IMR-90 (cell line): ENCODE data around the gene SOCS2. TPM values are rescaled to one million over a fixed set of nuclear protein-coding genes. Genes with fewer than 3 reads are reported as not detected.

Source experiments
- ATAC-seq: fragments of 200-7000 bp; cut with Tn5 transposase; 2 replicates; pipeline ENCODE4 v1.9.1; 2020; ENCODE audit warnings: low read depth, mild to moderate bottlenecking, moderate library complexity
- BruUV-seq: library from RNA; stranded (reverse); fragments of 400-500 nt; replicated peaks from 2 replicates; lab custom pipeline; 2021; lab: Mats Ljungman, UMichigan
- CTCF ChIA-PET: fragments of 300-600 bp; formaldehyde crosslinking; extraction: SDS; loops from one replicate; lab custom pipeline; 2021; ENCODE audit warnings: antibody characterized with exemption; lab: Yijun Ruan, JAX
- POLR2A ChIA-PET: fragments of 300-600 bp; sonication (Branson Sonifier 250); formaldehyde crosslinking; loops from one replicate; lab custom pipeline; 2022; ENCODE audit warnings: antibody characterized with exemption; ENCODE audit not compliant: unreplicated experiment; lab: Charles Lee
- DNase-seq: peaks from one replicate; pipeline ENCODE4 v3.0.0; 2013
- H2AFZ ChIP-seq: replicated peaks from 2 replicates; pipeline ENCODE3; 2013; ENCODE audit warnings: low read length, mild to moderate bottlenecking; ENCODE audit not compliant: poor library complexity
- H2AK5ac ChIP-seq: 2 replicates; pipeline ENCODE4 v1.6.1; 2013; ENCODE audit warnings: low read depth, low read length, inconsistent platforms
- H2AK9ac ChIP-seq: replicated peaks from 2 replicates; pipeline ENCODE3; 2013; ENCODE audit warnings: mild to moderate bottlenecking, low read depth, low read length, moderate library complexity; ENCODE audit not compliant: poor library complexity
- H2BK120ac ChIP-seq: 2 replicates; pipeline ENCODE4 v1.6.1; 2013; ENCODE audit warnings: low read depth, low read length, inconsistent platforms
- H2BK15ac ChIP-seq: 3 replicates; pipeline ENCODE4 v1.6.1; 2013; ENCODE audit warnings: low read depth, low read length, inconsistent platforms
- H2BK20ac ChIP-seq: 2 replicates; pipeline ENCODE4 v1.6.1; 2013; ENCODE audit warnings: low read depth, mild to moderate bottlenecking, inconsistent platforms, low read length, moderate library complexity
- H2BK5ac ChIP-seq: 2 replicates; pipeline ENCODE4 v1.6.1; 2013; ENCODE audit warnings: mild to moderate bottlenecking, low read depth, low read length, inconsistent platforms; ENCODE audit not compliant: poor library complexity, severe bottlenecking
- H3K14ac ChIP-seq: replicated peaks from 2 replicates; pipeline ENCODE4 v1.6.1; 2013; ENCODE audit warnings: low read depth, low read length, inconsistent platforms
- H3K18ac ChIP-seq: 2 replicates; pipeline ENCODE4 v1.6.1; 2013; ENCODE audit warnings: low read depth, low read length, control low read depth
- H3K23ac ChIP-seq: 2 replicates; pipeline ENCODE4 v1.6.1; 2013; ENCODE audit warnings: low read depth, low read length, inconsistent platforms
- H3K27ac ChIP-seq: 2 replicates; pipeline ENCODE4 v1.5.1; 2013; ENCODE audit warnings: mild to moderate bottlenecking, control low read depth, low read length; ENCODE audit not compliant: insufficient read depth
- H3K27me3 ChIP-seq: 2 replicates; pipeline ENCODE4 v1.6.1; 2013; ENCODE audit warnings: low read length; ENCODE audit not compliant: control insufficient read depth, insufficient read depth
- H3K36me3 ChIP-seq: 2 replicates; pipeline ENCODE4 v1.6.1; 2013; ENCODE audit warnings: low read length, mixed read lengths; ENCODE audit not compliant: control insufficient read depth, insufficient read depth
- H3K4ac ChIP-seq: 2 replicates; pipeline ENCODE4 v1.6.1; 2013; ENCODE audit warnings: low read depth, low read length, inconsistent platforms
- H3K4me1 ChIP-seq: 2 replicates; pipeline ENCODE4 v1.6.1; 2013; ENCODE audit warnings: low read length, mixed read lengths; ENCODE audit not compliant: control insufficient read depth, insufficient read depth
- H3K4me2 ChIP-seq: 2 replicates; pipeline ENCODE4 v1.6.1; 2013; ENCODE audit warnings: low read depth, mild to moderate bottlenecking, control low read depth, low read length, moderate library complexity
- H3K4me3 ChIP-seq: 2 replicates; pipeline ENCODE4 v1.5.1; 2013; ENCODE audit warnings: low read depth, mild to moderate bottlenecking, control low read depth, low read length, moderate library complexity; ENCODE audit not compliant: insufficient read depth
- H3K56ac ChIP-seq: 2 replicates; pipeline ENCODE4 v1.6.1; 2013; ENCODE audit warnings: low read length, inconsistent platforms; ENCODE audit not compliant: insufficient read depth; ENCODE audit errors: extremely low read depth
- H3K79me1 ChIP-seq, 2 experiments: 2 replicates each; pipeline ENCODE4 v1.6.1; 2013; ENCODE audit warnings: low read length in 2 of 2, inconsistent platforms in 1 of 2, low read depth in 1 of 2
- H3K9ac ChIP-seq: 2 replicates; pipeline ENCODE4 v1.6.1; 2013; ENCODE audit warnings: low read depth, low read length, control low read depth
- H3K9me1 ChIP-seq: 2 replicates; pipeline ENCODE4 v1.6.1; 2013; ENCODE audit warnings: low read length, inconsistent platforms; ENCODE audit not compliant: insufficient read depth
- H3K9me3 ChIP-seq: 2 replicates; pipeline ENCODE4 v1.6.1; 2013; ENCODE audit warnings: low read length; ENCODE audit not compliant: control insufficient read depth, insufficient read depth
- H4K20me1 ChIP-seq: 2 replicates; pipeline ENCODE4 v1.6.1; 2013; ENCODE audit warnings: low read length, inconsistent platforms; ENCODE audit not compliant: insufficient read depth
- H4K5ac ChIP-seq: 2 replicates; pipeline ENCODE4 v1.6.1; 2013; ENCODE audit warnings: mild to moderate bottlenecking, low read depth, low read length, control low read depth
- H4K8ac ChIP-seq, 2 experiments: 2 replicates each; pipeline ENCODE4 v1.6.1; 2013; ENCODE audit warnings: low read depth in 2 of 2, low read length in 2 of 2, control low read depth in 1 of 2, inconsistent platforms in 1 of 2
- H4K91ac ChIP-seq: 2 replicates; pipeline ENCODE4 v1.6.1; 2013; ENCODE audit warnings: low read depth, low read length, inconsistent platforms; ENCODE audit not compliant: insufficient read depth
- BHLHE40 ChIP-seq: fragments of 150-350 bp; IDR thresholded peaks from 2 replicates; pipeline ENCODE4 v1.6.1; 2016; ENCODE audit warnings: mild to moderate bottlenecking, low read depth, low read length
- CHD1 ChIP-seq: IDR thresholded peaks from 2 replicates; pipeline ENCODE4 v1.6.1; 2012; ENCODE audit warnings: low read depth, low read length, improper control_type of control experiment
- ELK1 ChIP-seq: fragments of 150-350 bp; IDR thresholded peaks from 2 replicates; pipeline ENCODE4 v1.6.1; 2016; ENCODE audit warnings: low read depth, mild to moderate bottlenecking, low read length, moderate library complexity, borderline replicate concordance
- FOS ChIP-seq: fragments of 150-350 bp; IDR thresholded peaks from 2 replicates; pipeline ENCODE4 v1.6.1; 2016; ENCODE audit warnings: low read depth, low read length
- MAFK ChIP-seq: IDR thresholded peaks from 2 replicates; pipeline ENCODE4 v1.6.1; 2012; ENCODE audit warnings: low read depth, low read length, improper control_type of control experiment
- MAZ ChIP-seq: IDR thresholded peaks from 2 replicates; pipeline ENCODE4 v1.6.1; 2012; ENCODE audit warnings: low read depth, mild to moderate bottlenecking, low read length, improper control_type of control experiment, moderate library complexity, borderline replicate concordance
- MXI1 ChIP-seq: IDR thresholded peaks from 2 replicates; pipeline ENCODE4 v1.6.1; 2012; ENCODE audit warnings: low read depth, mild to moderate bottlenecking, low read length, moderate library complexity, borderline replicate concordance
- NFE2L2 ChIP-seq: fragments of 150-350 bp; IDR thresholded peaks from 2 replicates; pipeline ENCODE4 v1.6.1; 2016; ENCODE audit warnings: low read depth, mild to moderate bottlenecking, low read length
- POLR2A ChIP-seq: IDR thresholded peaks from 2 replicates; pipeline ENCODE4 v1.6.1; 2012; ENCODE audit warnings: mild to moderate bottlenecking, low read depth, low read length
- RCOR1 ChIP-seq: IDR thresholded peaks from 2 replicates; pipeline ENCODE4 v1.6.1; 2012; ENCODE audit warnings: mild to moderate bottlenecking, low read length, improper control_type of control experiment; ENCODE audit not compliant: insufficient replicate concordance
- RFX5 ChIP-seq: IDR thresholded peaks from 2 replicates; pipeline ENCODE4 v1.8.0; 2012; ENCODE audit warnings: low read depth, mild to moderate bottlenecking, low read length, moderate library complexity
- SMC3 ChIP-seq: fragments of 150-350 bp; IDR thresholded peaks from 2 replicates; pipeline ENCODE4 v1.6.1; 2016; ENCODE audit warnings: low read depth, mild to moderate bottlenecking, antibody characterized with exemption, low read length, moderate library complexity
- WGBS, 2 experiments: methylation state at CpG; one replicate each; pipeline versions ENCODE4 v1.1.5 to v1.1.7; 2013; ENCODE audit warnings: missing lambda C conversion rate in 2 of 2; ENCODE audit not compliant: insufficient read length in 1 of 2; ENCODE audit errors: extremely low coverage in 2 of 2; 5-methylcytosine and 5-hydroxymethylcytosine counted together
- dilution Hi-C: fragments of 300-500 bp; cut with HindIII; formaldehyde crosslinking; loops from one replicate; pipeline ENCODE4 v1.14.3; 2018; ENCODE audit warnings: low sequenced_read_pairs; ENCODE audit not compliant: unreplicated experiment
- in situ Hi-C: fragments of 300-500 bp; cut with MboI; formaldehyde crosslinking; loops from 3 replicates; pipeline ENCODE4 v1.14.3; 2019; ENCODE audit warnings: low sequenced_read_pairs, inconsistent platforms, mixed read lengths
- intact Hi-C: fragments of 100-400 bp; cut with micrococcal nuclease; formaldehyde crosslinking; loops from 2 replicates; pipeline ENCODE4 v1.10.0; 2022
- polyA plus RNA-seq, 3 experiments: library from polyadenylated mRNA; depleted of rRNA; stranded (reverse); fragments of >200 nt; gene quantifications; 2 replicates each; pipeline ENCODE4 v1.2.3, GENCODE V29; 2012; ENCODE audit warnings: low replicate concordance in 1 of 3
- total RNA-seq: library from RNA; depleted of rRNA; stranded (reverse); fragments of >200 nt; gene quantifications from 2 replicates; pipeline ENCODE4 v1.2.3, GENCODE V29; 2012

SOCS2 gene
- total and polyA plus RNA-seq, 2 of the 4 experiments (the other 2 are of a cell fraction), result 12.0 to 12.4 TPM

DNA sequence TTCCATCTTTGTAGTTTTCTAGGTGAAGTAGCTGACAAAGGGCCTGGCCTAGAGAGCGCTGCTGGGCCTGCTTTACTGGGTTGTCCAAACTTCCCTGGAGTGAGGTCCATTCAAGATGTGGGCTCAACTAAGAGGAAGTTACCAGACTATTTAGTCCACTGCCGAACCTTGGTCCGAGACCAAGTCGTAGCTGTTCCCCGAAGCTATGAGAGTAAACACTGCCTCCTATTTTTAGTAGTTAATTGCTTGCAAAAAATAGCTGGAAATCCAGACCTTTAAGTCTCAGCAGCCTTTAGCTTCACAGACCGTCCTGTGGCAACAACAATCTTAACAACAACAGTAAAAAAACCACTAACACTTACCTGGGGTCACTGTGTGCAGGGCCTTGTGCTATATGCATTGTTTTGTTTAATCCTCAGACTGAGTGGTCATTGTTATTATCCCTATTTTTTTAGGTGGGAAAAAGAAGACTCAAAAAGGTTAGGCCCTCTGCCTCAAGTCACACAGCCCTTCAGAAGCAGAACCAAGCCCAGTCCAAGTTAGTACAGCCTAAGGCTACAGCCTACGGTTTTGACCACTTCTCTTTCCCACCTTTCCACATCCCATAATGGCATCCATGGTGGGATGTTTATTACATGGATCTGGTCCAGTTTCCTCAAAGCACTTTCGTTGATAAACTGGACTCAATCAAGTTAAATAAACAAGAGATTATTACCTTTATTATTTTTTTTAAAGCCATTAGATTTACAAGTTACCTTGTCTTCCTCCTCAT is 30.6 kb downstream of the SOCS2 start:
- no peak overlapping the region for H3K56ac ChIP-seq
- dilution Hi-C loops (no loop called here), in situ Hi-C loops (no loop called here), intact Hi-C loops (no loop called here)
- no peak overlapping the region for H3K9ac ChIP-seq
- H3K9me3 ChIP-seq, result no peaks in the 10 kb centered on the region
- no peak for TF ChIP-seq POLR2A
- TF ChIP-seq RCOR1, result no peak
- TF ChIP-seq MAFK, result no peak
- TF ChIP-seq NFE2L2, result no peak
- TF ChIP-seq MAZ, result no peak
- no peak for TF ChIP-seq MXI1
- TF ChIP-seq SMC3, result no peak
- no peak for TF ChIP-seq FOS
- no peak for TF ChIP-seq CHD1
- no peak for TF ChIP-seq RFX5
- TF ChIP-seq BHLHE40, result no peak
- no peak for TF ChIP-seq ELK1
- no TSS peak for BruUV-seq
- peak overlapping the region; percentile 46; the same call in 1 of the 2 replicates for H3K14ac ChIP-seq
- H3K4me3 ChIP-seq, result no peak overlapping the region
- peak overlapping the region; percentile 15; the same call in 1 of the 2 replicates for H3K4ac ChIP-seq
- no peak for DNase-seq
- H4K91ac ChIP-seq, result no peak overlapping the region
- H4K5ac ChIP-seq, result no peak overlapping the region
- no peak overlapping the region for H2BK5ac ChIP-seq
- no peak overlapping the region for H3K27ac ChIP-seq
- H3K36me3 ChIP-seq, result no peaks in the 10 kb centered on the region
- no peaks in the 10 kb centered on the region for H3K27me3 ChIP-seq
- no peaks in the 10 kb centered on the region for H3K79me1 ChIP-seq
- peak overlapping the region in 1 of 2 experiments; percentile 34; a peak in 1 of 4 replicates for H4K8ac ChIP-seq
- ChIA-PET POLR2A (no interaction called here), CTCF (interaction anchor here (0.6 kb wide), 1 partner anchor 402 kb away, joined by 3 read pairs; no protein-coding TSS in a partner anchor)
- H2AK5ac ChIP-seq, result no peak overlapping the region; the same call in 1 of the 2 replicates
- H2BK20ac ChIP-seq, result 0 out of 2 replicates have a peak overlapping the region, but pooled peaks have one; percentile 12
- peak overlapping the region; percentile 16 for H2AK9ac ChIP-seq
- H3K4me1 ChIP-seq, result no peaks in the 10 kb centered on the region
- H3K9me1 ChIP-seq, result 0 out of 2 replicates have a peak, but pooled peaks cover 3% of the 10 kb centered on the region
- no peak overlapping the region; the same call in 1 of the 2 replicates for H3K18ac ChIP-seq
- ATAC-seq, result no peak
- H2BK15ac ChIP-seq, result peak overlapping the region; percentile 34; the same call in 1 of the 3 replicates
- no peaks in the 10 kb centered on the region for H4K20me1 ChIP-seq
- H2AFZ ChIP-seq, result no peak overlapping the region
- no peak overlapping the region for H2BK120ac ChIP-seq
- no peak overlapping the region for H3K4me2 ChIP-seq
- WGBS, 2 experiments, result no CpG with 5 or more reads among the region's 8 CpGs
- peak overlapping the region; percentile 60; the same call in 1 of the 2 replicates for H3K23ac ChIP-seq
